DOHH2 (cell line): ENCODE data around the gene SPG7.

Experiments
- CTCF ChIP-seq: fragments of 200-600 bp; sonication (generic); IDR thresholded peaks from one replicate; pipeline ENCODE4 v1.5.1; 2014; ENCODE audit warnings: antibody characterized with exemption, mild to moderate bottlenecking, low read depth, low read length; ENCODE audit not compliant: poor library complexity, severe bottlenecking
- EZH2phosphoT487 ChIP-seq: fragments of 200-600 bp; sonication (generic); IDR thresholded peaks from 2 replicates; pipeline ENCODE4 v1.6.1; 2017; ENCODE audit warnings: borderline replicate concordance, mild to moderate bottlenecking, antibody characterized with exemption, low read length, moderate library complexity, mixed read lengths

GRCh38 chr16:89507214-89507833 is 879 bp upstream of the SPG7 start:
- no peak for TF ChIP-seq CTCF
- TF ChIP-seq EZH2phosphoT487: no peak
